ENCODE results near the gene MMD2. TPM values are rescaled to one million over a fixed set of nuclear protein-coding genes. Genes with fewer than 3 reads are reported as not detected.

Gene MMD2
- total RNA-seq, 2 experiments from 2014 or later, result not detected

GRCh38 chr7:4866528-4867496, 92.2 kb downstream of the MMD2 start:
- TF ChIP-seq EZH2phosphoT487 (IDR thresholded peaks at IDR 0.05; ENCODE audit: borderline replicate concordance, low read depth, low read length) (no peak), CTCF (conservative IDR thresholded peaks at IDR 0.05; ENCODE audit: low read length) (no peak)
- POLR2A ChIA-PET, result interaction anchor here (0.5 to 1.0 kb wide), 4 partner anchors 17 to 1614 kb away, joined by 3 to 4 read pairs (median 4); partner anchors contain the start of gene RADIL

GRCh38 chr7:4862156-4862555, 96.8 kb downstream of the MMD2 start:
- Histone ChIP-seq H3K9me2 (ENCODE audit: insufficient read depth, low read length) (no peaks in the 10 kb centered on the region; the same call in 1 of the 2 replicates), H2AFZ (ENCODE audit: low read length) (no peak overlapping the region), H3K4me2 (ENCODE audit: low read length) (no peak overlapping the region), H3K4me1 (ENCODE audit: insufficient read depth, low read length, poor library complexity, severe bottlenecking) (no peaks in the 10 kb centered on the region), H3K9me3 (ENCODE audit: low read length) (no peaks in the 10 kb centered on the region), H3K36me3 (ENCODE audit: insufficient read depth, low read length) (no peaks in the 10 kb centered on the region), H4K20me1 (ENCODE audit: insufficient read depth, low read length) (no peaks in the 10 kb centered on the region), H3K27ac (ENCODE audit: low read depth, low read length, poor library complexity, severe bottlenecking) (no peak overlapping the region), H3K79me2 (ENCODE audit: insufficient read depth, low read depth, low read length) (no peaks in the 10 kb centered on the region), H3K4me3 (ENCODE audit: low read depth, low read length, poor library complexity, severe bottlenecking) (no peak overlapping the region)
- intact Hi-C loops (cut with micrococcal nuclease; ENCODE audit: unreplicated experiment), result no loop called here
- POLR2A ChIA-PET, result no interaction called here
- DNase-seq (ENCODE audit: low spot score), result no peak
- TF ChIP-seq EZH2phosphoT487 (IDR thresholded peaks at IDR 0.05; ENCODE audit: borderline replicate concordance, low read depth, low read length), result no peak
- no peak for TF ChIP-seq CTCF (conservative IDR thresholded peaks at IDR 0.05; ENCODE audit: low read length)
- CTCF ChIA-PET (ENCODE audit: unreplicated experiment), result no interaction called here
- no TSS peak for BruUV-seq (replicated peaks)

More at GRCh38 chr7:4866528-4867496, 92.2 kb downstream of the MMD2 start:
- DNase-seq (ENCODE audit: low spot score), result no peak
- no peaks in the 10 kb centered on the region for H4K20me1 ChIP-seq (ENCODE audit: insufficient read depth, low read length)
- no peaks in the 10 kb centered on the region for H3K4me1 ChIP-seq (ENCODE audit: insufficient read depth, low read length, poor library complexity, severe bottlenecking)
- no peaks in the 10 kb centered on the region for H3K9me3 ChIP-seq (ENCODE audit: low read length)
- intact Hi-C loops (cut with micrococcal nuclease; ENCODE audit: unreplicated experiment), result no loop called here
- CTCF ChIA-PET (ENCODE audit: unreplicated experiment), result no interaction called here
- H3K36me3 ChIP-seq (ENCODE audit: insufficient read depth, low read length), result no peaks in the 10 kb centered on the region
- H3K9me2 ChIP-seq (ENCODE audit: insufficient read depth, low read length), result no peaks in the 10 kb centered on the region
- no TSS peak for BruUV-seq (replicated peaks)
- no peak overlapping the region for H3K4me2 ChIP-seq (ENCODE audit: low read length)
- H2AFZ ChIP-seq (ENCODE audit: low read length), result no peak overlapping the region
- no peak overlapping the region for H3K27ac ChIP-seq (ENCODE audit: low read depth, low read length, poor library complexity, severe bottlenecking)
- H3K4me3 ChIP-seq (ENCODE audit: low read depth, low read length, poor library complexity, severe bottlenecking), result no peak overlapping the region
- no peaks in the 10 kb centered on the region for H3K79me2 ChIP-seq (ENCODE audit: insufficient read depth, low read depth, low read length)

GRCh38 chr7:4861673-4862072, 97.3 kb downstream of the MMD2 start, which contains the start of gene PAPOLB:
PAPOLB (minus strand) TSS chr7:4862030; CDS start chr7:4861810, 220 bp downstream.
- H3K4me1 ChIP-seq (ENCODE audit: insufficient read depth, low read length, poor library complexity, severe bottlenecking), result no peaks in the 10 kb centered on the region
- BruUV-seq (replicated peaks), result no TSS peak
- ChIA-PET POLR2A (no interaction called here), CTCF (ENCODE audit: unreplicated experiment) (no interaction called here)
- no peak for TF ChIP-seq EZH2phosphoT487 (IDR thresholded peaks at IDR 0.05; ENCODE audit: borderline replicate concordance, low read depth, low read length)
- no peak for TF ChIP-seq CTCF (conservative IDR thresholded peaks at IDR 0.05; ENCODE audit: low read length)
- DNase-seq (ENCODE audit: low spot score), result no peak
- H4K20me1 ChIP-seq (ENCODE audit: insufficient read depth, low read length), result no peaks in the 10 kb centered on the region
- H3K9me3 ChIP-seq (ENCODE audit: low read length), result no peaks in the 10 kb centered on the region
- H3K79me2 ChIP-seq (ENCODE audit: insufficient read depth, low read depth, low read length), result no peaks in the 10 kb centered on the region
- H3K4me3 ChIP-seq (ENCODE audit: low read depth, low read length, poor library complexity, severe bottlenecking), result no peak within 1 kb of the TSS
- H3K36me3 ChIP-seq (ENCODE audit: insufficient read depth, low read length), result no peaks in the 10 kb centered on the region
- no peak within 1 kb of the TSS for H3K4me2 ChIP-seq (ENCODE audit: low read length)
- no peak within 1 kb of the TSS for H2AFZ ChIP-seq (ENCODE audit: low read length)
- no peaks in the 10 kb centered on the region; the same call in 1 of the 2 replicates for H3K9me2 ChIP-seq (ENCODE audit: insufficient read depth, low read length)
- intact Hi-C loops (cut with micrococcal nuclease; ENCODE audit: unreplicated experiment), result no loop called here
- H3K27ac ChIP-seq (ENCODE audit: low read depth, low read length, poor library complexity, severe bottlenecking), result no peak within 1 kb of the TSS
